Left colon (tissue), 2 donors: ENCODE results near the gene ENPP5. TPM values are rescaled to one million over a fixed set of nuclear protein-coding genes. Genes with fewer than 3 reads are reported as not detected.

Experiments used
- ATAC-seq: fragments of 200-7000 bp; cut with Tn5 transposase; one replicate; pipeline ENCODE4 v1.9.1; 2020; ENCODE audit warnings: mild to moderate bottlenecking, moderate library complexity
- DNase-seq, 2 donors: peaks; one replicate each; pipeline ENCODE4 v3.0.0-alpha.2; 2020
- intact Hi-C, 2 donors: fragments of 100-400 bp; cut with DNase I in 1 of 2; cut with micrococcal nuclease in 1 of 2; formaldehyde crosslinking; loops; one replicate each; pipeline versions ENCODE4 v1.11.2 to v1.14.0; 2022; cut with DNase I, micrococcal nuclease
- long read RNA-seq: library from polyadenylated mRNA; unstranded; transcript quantifications from one replicate; pipeline ENCODE4 v2.0.0, GENCODE V29; 2021
- total RNA-seq, 2 donors: library from RNA; stranded (reverse); fragmentation: NEBNext Ultra II Directional; extraction: Animal tissue kit (Norgen Biotek cat#: 25700); gene quantifications; one replicate each; pipeline ENCODE4 v1.2.1, GENCODE V29; 2021
- donor health status: DM: no; HTN: no; CAD: no.
- donor health status: DM: yes; HTN: yes; CAD: no.

ENPP5 gene
- 1 to 10 TPM; 3.4 to 3.5 TPM for total RNA-seq
- long read RNA-seq, partial matches to known transcripts = 0 of 7 reads
- long read RNA-seq, other reads (novel, unspliced or antisense) = 0 of 7 reads

DNA sequence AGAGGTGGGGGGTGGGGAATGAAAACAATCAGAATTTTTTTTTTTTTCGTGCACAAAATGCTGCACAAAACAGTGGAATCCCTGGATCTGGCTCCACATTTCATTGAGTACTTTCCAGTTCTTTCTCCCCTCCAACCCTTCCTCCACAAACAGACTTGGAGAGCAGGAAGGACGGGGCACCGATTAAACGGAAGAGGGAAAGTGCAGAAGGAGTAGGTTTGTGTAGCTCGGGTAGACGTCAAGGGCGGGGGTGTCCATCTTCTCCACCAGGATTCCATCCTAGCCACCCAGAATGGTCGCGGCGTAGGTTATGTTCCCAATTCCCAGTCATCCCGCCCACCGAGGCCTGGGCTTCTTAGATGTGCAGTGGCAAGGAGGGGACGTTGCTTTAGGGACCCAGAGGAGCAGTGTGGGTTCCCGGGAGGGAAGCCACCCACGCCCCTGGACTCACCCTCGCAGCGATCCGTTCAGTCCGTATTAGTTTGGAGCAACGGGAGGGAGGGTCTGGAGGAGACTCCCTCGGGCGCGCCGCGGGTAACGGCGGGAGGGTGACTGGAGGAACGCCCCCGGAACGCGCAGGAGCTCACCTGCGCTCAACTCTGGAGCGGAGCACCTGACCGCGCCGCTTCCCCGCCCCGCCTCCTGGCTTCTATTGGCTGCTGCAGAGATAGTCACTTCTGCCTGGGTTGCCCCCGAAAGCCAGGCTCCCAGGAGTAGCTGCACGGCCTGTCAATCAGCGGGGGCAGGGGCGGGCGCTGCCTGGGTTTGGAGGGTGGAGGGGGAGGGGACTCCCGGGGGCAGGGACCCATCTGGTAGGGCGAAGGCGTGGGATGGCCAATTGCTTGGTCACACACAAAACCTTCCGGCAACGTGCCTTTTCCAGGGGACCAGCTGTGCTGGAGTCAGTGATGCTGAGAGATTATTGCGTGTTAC lies at the start of gene ENPP5:
Gene ENPP5 (minus strand): TSS at position 624 of the 933 bp plus-strand sequence. CDS start 2,718 bp downstream, outside the sequence.
- intact Hi-C loops = no loop called here
- DNase-seq = peak; percentile 92
- ATAC-seq = peak; percentile 100

- no peak for DNase-seq
- intact Hi-C loops = loop anchor here in 1 of 2 donors (2.0 kb wide), 1 partner anchor 191 kb away; no protein-coding TSS in a partner anchor
- ATAC-seq = no peak
These were observed 48.9 kb upstream of the ENPP5 start for GRCh38 chr6:46219661-46220060.

DNA sequence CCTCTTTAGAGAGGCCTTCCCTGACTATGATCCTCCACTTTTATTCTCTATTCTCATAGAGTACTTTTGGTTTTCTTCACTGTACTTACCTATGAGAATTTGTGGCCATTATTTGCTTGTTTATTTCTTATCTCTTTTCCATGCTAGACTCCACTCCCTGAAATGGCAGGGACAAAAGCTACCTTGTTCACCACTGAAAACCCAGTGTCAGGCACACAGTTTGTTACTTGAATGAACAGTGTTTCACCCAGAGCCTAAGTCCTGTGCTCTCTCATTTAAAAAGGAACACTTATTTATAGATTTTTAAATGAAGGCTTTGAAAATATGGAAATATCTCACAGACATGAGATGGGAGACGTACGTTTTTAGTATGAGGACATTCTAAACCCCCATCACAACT lies 47.7 kb upstream of the ENPP5 start:
- intact Hi-C loops = no loop called here
- ATAC-seq (no peak), DNase-seq (no peak)

GRCh38 chr6:46217671-46218131 lies 46.9 kb upstream of the ENPP5 start:
- DNase-seq = no peak

DNA sequence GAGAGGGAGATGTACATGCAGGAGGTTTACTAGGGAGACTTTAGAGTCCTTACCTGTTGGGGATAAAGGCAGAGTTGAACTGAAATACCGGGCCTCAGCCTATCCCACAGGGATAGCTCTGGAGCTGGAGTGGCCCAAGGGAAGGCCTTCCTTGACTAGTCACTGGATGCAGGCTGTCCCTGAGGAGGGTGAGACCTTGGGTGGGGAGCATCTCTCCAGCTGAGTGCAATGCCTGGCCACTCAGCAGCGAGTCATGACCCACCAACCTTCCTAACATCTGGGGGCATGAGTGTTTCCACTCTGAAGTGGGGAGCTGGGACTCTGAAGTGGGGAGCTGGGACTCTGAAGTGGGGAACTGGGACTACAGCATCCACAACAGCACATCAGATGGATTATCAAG lies 46.1 kb upstream of the ENPP5 start:
- ATAC-seq (no peak), DNase-seq (no peak)
- intact Hi-C loops = no loop called here

More at GRCh38 chr6:46217671-46218131, 46.9 kb upstream of the ENPP5 start:
- ATAC-seq = no peak
- intact Hi-C loops = no loop called here

GRCh38 chr6:46215777-46216176 lies 45.0 kb upstream of the ENPP5 start:
- intact Hi-C loops = no loop called here
- DNase-seq = no peak
- no peak for ATAC-seq

- intact Hi-C loops = no loop called here
- ATAC-seq = no peak
These were observed 44.4 kb upstream of the ENPP5 start for GRCh38 chr6:46215213-46215612.

GRCh38 chr6:46211917-46212316 lies 41.1 kb upstream of the ENPP5 start:
- intact Hi-C loops = no loop called here
- ATAC-seq (no peak), DNase-seq (no peak)

More at GRCh38 chr6:46215213-46215612, 44.4 kb upstream of the ENPP5 start:
- no peak for DNase-seq

GRCh38 chr6:46210294-46210693 lies 39.5 kb upstream of the ENPP5 start:
- intact Hi-C loops = no loop called here
- ATAC-seq (no peak), DNase-seq (no peak)

- DNase-seq (no peak), ATAC-seq (no peak)
- intact Hi-C loops = no loop called here
These were observed 37.5 kb upstream of the ENPP5 start for GRCh38 chr6:46208303-46208702.

- DNase-seq (no peak), ATAC-seq (no peak)
- intact Hi-C loops = no loop called here
These were observed 36.4 kb upstream of the ENPP5 start for GRCh38 chr6:46207174-46207573.

- no peak for DNase-seq
- intact Hi-C loops = no loop called here
These were observed 34.3 kb upstream of the ENPP5 start for GRCh38 chr6:46204880-46205650.

GRCh38 chr6:46203391-46204177 lies 32.8 kb upstream of the ENPP5 start:
- intact Hi-C loops = no loop called here
- ATAC-seq = no peak
- no peak for DNase-seq

More at GRCh38 chr6:46204880-46205650, 34.3 kb upstream of the ENPP5 start:
- ATAC-seq = no peak

DNA sequence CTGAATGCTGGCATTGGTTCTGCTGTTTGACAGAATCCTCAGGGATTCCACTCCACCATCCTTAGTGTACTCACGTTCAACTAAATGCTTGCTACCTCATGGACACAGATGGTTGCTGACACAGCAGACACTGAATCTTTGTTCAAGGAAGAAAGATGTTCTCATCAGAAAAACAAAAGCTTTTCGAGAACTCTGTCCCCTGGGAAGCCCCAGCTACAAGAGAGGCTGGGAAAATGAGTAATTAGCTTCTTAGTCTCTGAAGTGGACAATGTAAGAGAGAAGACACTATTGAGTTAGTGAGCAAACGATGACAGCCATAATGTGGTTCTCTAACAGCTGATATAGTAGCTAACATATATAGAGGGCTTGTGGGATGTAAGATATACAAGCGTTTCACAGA lies 30.9 kb upstream of the ENPP5 start:
- intact Hi-C loops = no loop called here
- ATAC-seq (no peak), DNase-seq (no peak)

GRCh38 chr6:46199387-46199786 lies 28.6 kb upstream of the ENPP5 start:
- ATAC-seq = no peak
- intact Hi-C loops = no loop called here
- DNase-seq = no peak

DNA sequence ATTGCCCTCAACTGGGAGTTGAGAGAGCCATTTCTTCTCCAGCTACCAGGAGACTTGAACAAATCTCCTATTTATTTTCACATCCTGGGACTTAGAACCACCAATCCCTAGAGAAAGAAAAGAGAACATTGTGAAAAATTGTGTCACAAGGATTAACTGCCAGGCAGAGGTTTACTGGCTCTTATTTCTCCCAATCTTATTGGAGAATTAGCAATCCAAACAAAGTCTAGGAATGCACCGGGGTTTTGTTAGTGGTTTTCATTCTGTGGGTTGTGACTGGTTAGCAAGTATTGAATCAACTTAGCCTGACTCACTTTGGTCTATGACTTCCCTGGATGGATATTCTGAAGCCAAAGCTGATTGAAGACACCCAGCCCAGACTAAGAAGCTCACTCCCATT lies 21.2 kb upstream of the ENPP5 start:
- intact Hi-C loops = no loop called here
- DNase-seq = no peak
- ATAC-seq = no peak

GRCh38 chr6:46190889-46191288 lies 20.1 kb upstream of the ENPP5 start:
- no peak for DNase-seq
- no peak for ATAC-seq
- intact Hi-C loops = no loop called here

- intact Hi-C loops = no loop called here
- no peak for DNase-seq
- ATAC-seq = no peak
These were observed 18.9 kb upstream of the ENPP5 start for GRCh38 chr6:46189726-46190125.

- DNase-seq = no peak
- intact Hi-C loops = no loop called here
- ATAC-seq = no peak
These were observed 15.8 kb upstream of the ENPP5 start for GRCh38 chr6:46186583-46186982.
